Tibial nerve (tissue), 4 donors: ENCODE data around the gene GABRG3. TPM values are rescaled to one million over a fixed set of nuclear protein-coding genes. Genes with fewer than 3 reads are reported as not detected.
A peak's percentile ranks its signal among the peaks of the same experiment; 100 is the strongest.

Source experiments
- DNase-seq, 2 donors: peaks; one replicate each; pipeline ENCODE4 v3.0.0-alpha.2; 2019; ENCODE audit warnings: low spot score in 2 of 2
- H3K27ac ChIP-seq, 4 donors: fragments of 200-600 bp; sonication (generic) in 3 of 4; one replicate each; pipeline ENCODE4 v1.5.1; 2017 to 2019; ENCODE audit warnings: mild to moderate bottlenecking in 1 of 4
- H3K27me3 ChIP-seq, 2 donors: fragments of 200-600 bp; sonication (generic) in 1 of 2; one replicate each; pipeline versions ENCODE4 v1.5.1 to v1.6.0; 2017 to 2019
- H3K36me3 ChIP-seq, 3 donors: fragments of 200-600 bp; sonication (generic); one replicate each; pipeline ENCODE4 v1.5.1; 2018 to 2019
- H3K4me1 ChIP-seq, 4 donors: fragments of 200-600 bp; sonication (generic) in 3 of 4; one replicate each; pipeline ENCODE4 v1.5.1; 2017 to 2019
- H3K4me3 ChIP-seq, 4 donors: fragments of 200-600 bp; sonication (generic) in 3 of 4; one replicate each; pipeline ENCODE4 v1.5.1; 2017 to 2019; ENCODE audit warnings: mild to moderate bottlenecking in 1 of 4, moderate library complexity in 1 of 4
- H3K9me3 ChIP-seq, 4 donors: fragments of 200-600 bp; sonication (generic) in 3 of 4; one replicate each; pipeline ENCODE4 v1.5.1; 2017 to 2019
- CTCF ChIP-seq, 5 experiments: fragments of 200-600 bp in 3 of 5; fragments of 450-650 bp in 2 of 5; sonication (generic) in 3 of 5; IDR thresholded peaks; one replicate each; pipeline ENCODE4 v1.5.1; 2016 to 2019; ENCODE audit warnings: antibody characterized with exemption in 5 of 5, mild to moderate bottlenecking in 3 of 5, moderate library complexity in 2 of 5
- EP300 ChIP-seq, 2 donors: sonication (generic); formaldehyde crosslinking; IDR thresholded peaks; one replicate each; pipeline ENCODE4 v1.6.1; 2017; ENCODE audit warnings: antibody characterized with exemption in 2 of 2, mild to moderate bottlenecking in 1 of 2
- POLR2A ChIP-seq, 2 donors: fragments of 450-650 bp; IDR thresholded peaks; one replicate each; pipeline ENCODE4 v1.6.1; 2017; ENCODE audit warnings: antibody characterized with exemption in 2 of 2, mild to moderate bottlenecking in 2 of 2, moderate library complexity in 2 of 2
- WGBS, 2 donors: methylation state at CpG; one replicate each; pipeline ENCODE4 v1.1.5; 2018; 5-methylcytosine and 5-hydroxymethylcytosine counted together
- total RNA-seq, 4 donors: library from RNA; depleted of rRNA; stranded (reverse); fragments of >200 nt; gene quantifications; one replicate each; pipeline ENCODE4 v1.1.0, GENCODE V29; 2016

GABRG3 gene
- total RNA-seq, 4 donors from 2014 or later = not detected

GRCh38 chr15:27017168-27017809, 46.3 kb downstream of the GABRG3 start:
- DNase-seq = peak; percentile 30 to 68
- Histone ChIP-seq H3K27ac (no peak overlapping the region), H3K9me3 (no peaks in the 10 kb centered on the region), H3K36me3 (no peaks in the 10 kb centered on the region), H3K4me3 (no peak overlapping the region), H3K27me3 (no peaks in the 10 kb centered on the region), H3K4me1 (no peaks in the 10 kb centered on the region)
- WGBS, 2 donors = 23 to 26% methylated on average over 10 of the region's 10 CpGs
- peak in 4 of 5 experiments; percentile 38 to 72 (median 60) for TF ChIP-seq CTCF (IDR thresholded peaks at IDR 0.05)
- TF ChIP-seq POLR2A (IDR thresholded peaks at IDR 0.05) = no peak
- TF ChIP-seq EP300 (IDR thresholded peaks at IDR 0.05) = no peak

- Histone ChIP-seq H3K4me1 (no peaks in the 10 kb centered on the region), H3K27ac (no peak overlapping the region), H3K9me3 (no peaks in the 10 kb centered on the region), H3K36me3 (no peaks in the 10 kb centered on the region), H3K27me3 (no peaks in the 10 kb centered on the region), H3K4me3 (no peak overlapping the region)
- WGBS, 2 donors = 71 to 83% methylated on average over 6 of the region's 6 CpGs
- DNase-seq = no peak
- TF ChIP-seq EP300 (IDR thresholded peaks at IDR 0.05) (no peak), POLR2A (IDR thresholded peaks at IDR 0.05) (no peak), CTCF (IDR thresholded peaks at IDR 0.05) (no peak)
Measured at GRCh38 chr15:27019687-27020086, 48.7 kb downstream of the GABRG3 start.

GRCh38 chr15:27025481-27025966, 54.5 kb downstream of the GABRG3 start:
- H3K27me3 ChIP-seq = peaks cover 0 to 4% of the 10 kb centered on the region in 2 donors
- no peak overlapping the region for H3K27ac ChIP-seq
- no peaks in the 10 kb centered on the region for H3K4me1 ChIP-seq
- DNase-seq = no peak
- H3K4me3 ChIP-seq = no peak overlapping the region
- TF ChIP-seq CTCF (IDR thresholded peaks at IDR 0.05) (no peak), POLR2A (IDR thresholded peaks at IDR 0.05) (no peak), EP300 (IDR thresholded peaks at IDR 0.05) (no peak)
- no peaks in the 10 kb centered on the region for H3K9me3 ChIP-seq
- WGBS, 2 donors = 26 to 27% methylated on average over 9 of the region's 9 CpGs
- no peaks in the 10 kb centered on the region for H3K36me3 ChIP-seq

- Histone ChIP-seq H3K27me3 (peaks cover 0 to 4% of the 10 kb centered on the region in 2 donors), H3K4me3 (no peak overlapping the region), H3K36me3 (no peaks in the 10 kb centered on the region), H3K4me1 (no peaks in the 10 kb centered on the region), H3K27ac (no peak overlapping the region), H3K9me3 (no peaks in the 10 kb centered on the region)
- no peak for DNase-seq
- TF ChIP-seq POLR2A (IDR thresholded peaks at IDR 0.05) (no peak), EP300 (IDR thresholded peaks at IDR 0.05) (no peak), CTCF (IDR thresholded peaks at IDR 0.05) (no peak)
- 71 to 72% methylated on average over 6 of the region's 6 CpGs for WGBS, 2 donors
Measured at GRCh38 chr15:27027229-27027628, 56.2 kb downstream of the GABRG3 start.

- WGBS, 2 donors = 34 to 48% methylated on average over 11 to 12 of the region's 12 CpGs
- Histone ChIP-seq H3K4me3 (no peak overlapping the region), H3K27ac (no peak overlapping the region), H3K4me1 (no peaks in the 10 kb centered on the region), H3K36me3 (no peaks in the 10 kb centered on the region), H3K9me3 (no peaks in the 10 kb centered on the region), H3K27me3 (peaks cover 0 to 4% of the 10 kb centered on the region in 2 donors)
- TF ChIP-seq POLR2A (IDR thresholded peaks at IDR 0.05) (no peak), EP300 (IDR thresholded peaks at IDR 0.05) (no peak), CTCF (IDR thresholded peaks at IDR 0.05) (no peak)
- DNase-seq = no peak
Measured at GRCh38 chr15:27028858-27029477, 58.0 kb downstream of the GABRG3 start.
